WTC11 (cell line): Measurements from ENCODE around the gene CEP85L.

Experiments used
- CREB1 ChIP-seq: sonication (generic); formaldehyde crosslinking; IDR thresholded peaks from 2 replicates; pipeline ENCODE4 v1.8.0; 2023; ENCODE audit warnings: mild to moderate bottlenecking, missing genetic modification reagents
- CTCF ChIP-seq: fragments of 200-600 bp; IDR thresholded peaks from 2 replicates; pipeline ENCODE4 v1.8.0; 2022; ENCODE audit warnings: antibody characterized with exemption
- FOXP1 ChIP-seq: sonication (generic); formaldehyde crosslinking; IDR thresholded peaks from 2 replicates; pipeline ENCODE4 v1.8.0; 2022; ENCODE audit warnings: missing genetic modification reagents, mild to moderate bottlenecking, moderate library complexity, borderline replicate concordance
- MAX ChIP-seq: sonication (generic); formaldehyde crosslinking; IDR thresholded peaks from 2 replicates; pipeline ENCODE4 v1.8.0; 2022; ENCODE audit warnings: mild to moderate bottlenecking, missing genetic modification reagents
- NR2C2 ChIP-seq: sonication (generic); formaldehyde crosslinking; IDR thresholded peaks from 2 replicates; pipeline ENCODE4 v1.8.0; 2022; ENCODE audit warnings: mild to moderate bottlenecking, missing genetic modification reagents
- PREB ChIP-seq: sonication (generic); formaldehyde crosslinking; IDR thresholded peaks from 2 replicates; pipeline ENCODE4 v1.8.1; 2022; ENCODE audit warnings: mild to moderate bottlenecking, missing genetic modification reagents, moderate library complexity, borderline replicate concordance

- TF ChIP-seq CTCF (no peak), CREB1 (no peak), PREB (no peak), MAX (no peak), NR2C2 (CRISPR knock-in tag) (no peak), FOXP1 (CRISPR knock-in tag) (no peak)
Observed at GRCh38 chr6:118451839-118452238, 199.6 kb downstream of the CEP85L start.
